D721Med (cell line): ENCODE measurements around the gene EXOC3L2.

Experiments
- DNase-seq: peaks from one replicate; pipeline ENCODE4 v3.0.0; 2011; ENCODE audit warnings: low spot score; ENCODE audit not compliant: insufficient read length
- FAIRE-seq: peaks from 2 replicates; lab custom pipeline; 2011; peaks lifted over from hg19 to GRCh38; lab: Jason Lieb, UNC
- TF ChIP-seq, protein P1 (sequence below): IDR thresholded peaks from 2 replicates; pipeline ENCODE4 v1.5.1; 2012; ENCODE audit warnings: mild to moderate bottlenecking, control low read depth; ENCODE audit not compliant: insufficient read depth; ENCODE audit errors: missing control alignments

Gene EXOC3L2

DNA sequence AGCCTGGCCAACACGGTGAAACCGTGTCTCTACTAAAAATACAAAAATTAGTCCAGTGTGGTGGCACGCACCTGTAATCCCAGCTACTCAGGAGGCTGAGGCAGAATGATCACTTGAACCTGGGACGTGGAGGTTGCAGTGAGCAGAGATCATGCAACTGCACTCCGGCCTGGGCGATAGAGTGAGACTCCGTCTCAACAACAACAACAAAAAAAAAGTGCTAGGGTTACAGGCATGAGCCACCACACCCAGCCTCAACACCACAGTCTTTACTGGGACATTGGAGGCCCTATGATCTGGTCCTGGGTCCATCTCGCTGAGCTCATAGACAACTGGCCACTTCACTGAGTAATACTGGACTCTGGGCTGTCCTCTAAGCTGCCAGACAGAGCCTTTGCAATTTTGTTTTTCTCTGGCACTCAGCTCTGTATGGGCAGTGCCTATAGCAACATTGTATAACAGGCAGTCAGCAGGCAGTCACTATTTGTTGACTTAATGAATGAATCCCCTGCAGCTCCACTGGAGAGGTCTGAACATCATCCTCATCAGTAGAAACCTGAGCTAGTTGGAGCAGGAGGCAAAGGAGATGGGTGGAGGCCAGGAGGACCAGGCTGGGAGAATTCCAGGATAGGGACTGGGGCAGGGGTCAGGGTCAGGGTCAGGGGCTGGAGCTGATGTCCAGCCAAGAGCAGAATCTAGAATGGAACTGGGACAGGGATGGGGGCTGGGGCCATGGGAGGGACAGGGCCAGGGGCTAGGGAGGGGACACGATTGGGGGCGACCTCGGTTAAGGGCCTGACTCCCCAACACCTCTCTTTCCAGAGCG, 58.5 kb downstream of the EXOC3L2 start:
- FAIRE-seq = no peak
- DNase-seq = no peak
- TF ChIP-seq, protein P1, sequence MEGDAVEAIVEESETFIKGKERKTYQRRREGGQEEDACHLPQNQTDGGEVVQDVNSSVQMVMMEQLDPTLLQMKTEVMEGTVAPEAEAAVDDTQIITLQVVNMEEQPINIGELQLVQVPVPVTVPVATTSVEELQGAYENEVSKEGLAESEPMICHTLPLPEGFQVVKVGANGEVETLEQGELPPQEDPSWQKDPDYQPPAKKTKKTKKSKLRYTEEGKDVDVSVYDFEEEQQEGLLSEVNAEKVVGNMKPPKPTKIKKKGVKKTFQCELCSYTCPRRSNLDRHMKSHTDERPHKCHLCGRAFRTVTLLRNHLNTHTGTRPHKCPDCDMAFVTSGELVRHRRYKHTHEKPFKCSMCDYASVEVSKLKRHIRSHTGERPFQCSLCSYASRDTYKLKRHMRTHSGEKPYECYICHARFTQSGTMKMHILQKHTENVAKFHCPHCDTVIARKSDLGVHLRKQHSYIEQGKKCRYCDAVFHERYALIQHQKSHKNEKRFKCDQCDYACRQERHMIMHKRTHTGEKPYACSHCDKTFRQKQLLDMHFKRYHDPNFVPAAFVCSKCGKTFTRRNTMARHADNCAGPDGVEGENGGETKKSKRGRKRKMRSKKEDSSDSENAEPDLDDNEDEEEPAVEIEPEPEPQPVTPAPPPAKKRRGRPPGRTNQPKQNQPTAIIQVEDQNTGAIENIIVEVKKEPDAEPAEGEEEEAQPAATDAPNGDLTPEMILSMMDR = no peak

DNA sequence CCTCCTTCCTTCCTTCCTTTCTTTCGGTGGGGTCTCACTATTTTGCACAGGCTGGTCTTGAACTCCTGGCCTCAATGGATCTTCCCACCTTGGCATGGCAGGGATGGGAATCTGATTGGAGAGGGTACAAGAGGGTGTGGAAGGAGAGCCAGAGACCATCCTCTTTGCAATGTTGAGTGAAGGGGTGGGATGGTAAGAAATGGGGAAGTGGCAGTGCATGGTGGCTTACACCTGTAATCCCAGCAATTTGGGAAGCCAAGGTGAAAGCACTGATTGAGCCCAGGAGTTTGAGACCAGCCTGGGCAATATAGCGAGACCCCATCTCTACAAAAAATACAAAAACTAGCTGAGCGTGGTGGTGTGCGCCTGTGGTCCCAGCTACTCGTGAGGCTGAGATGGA, 61.1 kb downstream of the EXOC3L2 start:
- DNase-seq = no peak
- TF ChIP-seq, protein P1 = no peak
- no peak for FAIRE-seq

DNA sequence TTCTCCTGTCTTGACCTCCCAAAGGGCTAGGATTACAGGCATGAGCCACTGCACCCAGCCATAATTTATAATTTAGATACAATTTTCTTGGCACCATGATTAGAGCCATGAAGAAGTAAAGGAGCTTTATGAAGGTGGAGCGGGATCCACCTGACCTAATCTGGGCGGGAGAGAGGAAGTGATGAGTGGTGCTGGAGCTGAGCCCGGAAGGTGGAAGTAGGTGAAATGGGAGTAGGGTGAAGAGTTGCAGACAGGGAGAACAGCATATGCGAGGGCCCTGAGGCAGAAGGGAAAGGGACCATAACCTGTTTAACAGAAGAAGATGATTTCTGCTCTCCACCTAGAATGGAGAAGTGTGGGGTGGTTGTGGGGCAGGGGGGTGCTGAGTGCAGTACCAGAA, 62.4 kb downstream of the EXOC3L2 start:
- TF ChIP-seq, protein P1 = no peak
- DNase-seq (no peak), FAIRE-seq (no peak)

DNA sequence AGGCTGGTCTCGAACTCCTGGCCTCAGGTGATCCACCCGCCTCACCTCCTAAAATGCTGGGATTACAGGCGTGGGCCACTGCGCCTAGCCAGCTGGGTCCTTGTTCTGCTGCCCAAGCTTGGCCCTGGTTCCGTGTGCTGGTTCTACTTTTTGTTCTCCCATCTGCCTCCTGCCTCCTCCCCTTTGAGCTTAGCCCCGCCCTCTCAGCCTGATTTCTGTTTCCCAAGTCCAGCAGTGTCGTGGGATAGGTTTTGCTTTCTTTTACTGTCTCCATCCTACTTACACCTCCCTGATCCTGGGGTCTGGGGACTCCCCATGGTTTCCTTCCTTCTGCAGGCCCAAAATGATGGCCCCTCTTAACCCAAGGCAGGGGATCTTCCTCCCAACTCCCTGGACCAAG, 64.3 kb downstream of the EXOC3L2 start:
- TF ChIP-seq, protein P1 = no peak
- no peak for FAIRE-seq
- DNase-seq = no peak

DNA sequence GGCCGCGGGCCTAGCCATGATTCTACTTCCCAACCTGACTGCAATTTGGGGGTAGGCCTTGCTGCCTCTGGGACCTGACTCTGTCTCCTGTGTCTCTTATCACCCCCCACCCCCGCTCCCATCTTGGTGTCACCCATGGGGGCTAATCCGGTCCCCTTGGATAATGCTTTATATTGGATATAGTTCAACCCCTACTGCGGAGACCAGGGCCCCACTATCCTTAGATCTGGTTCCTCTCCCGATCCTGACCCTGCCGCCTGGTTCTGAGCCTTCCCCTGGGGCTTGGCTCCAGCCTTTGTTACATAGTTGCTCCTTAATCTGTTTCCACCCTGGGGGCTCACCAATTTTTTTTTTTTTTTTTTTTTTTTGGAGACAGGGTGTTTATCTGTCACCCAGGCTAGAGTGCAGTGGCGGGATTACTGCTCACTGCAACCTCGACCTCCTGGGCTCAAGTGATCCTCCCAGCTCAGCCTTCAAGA, 65.3 kb downstream of the EXOC3L2 start:
- DNase-seq (no peak), FAIRE-seq (no peak)
- TF ChIP-seq, protein P1 = no peak

DNA sequence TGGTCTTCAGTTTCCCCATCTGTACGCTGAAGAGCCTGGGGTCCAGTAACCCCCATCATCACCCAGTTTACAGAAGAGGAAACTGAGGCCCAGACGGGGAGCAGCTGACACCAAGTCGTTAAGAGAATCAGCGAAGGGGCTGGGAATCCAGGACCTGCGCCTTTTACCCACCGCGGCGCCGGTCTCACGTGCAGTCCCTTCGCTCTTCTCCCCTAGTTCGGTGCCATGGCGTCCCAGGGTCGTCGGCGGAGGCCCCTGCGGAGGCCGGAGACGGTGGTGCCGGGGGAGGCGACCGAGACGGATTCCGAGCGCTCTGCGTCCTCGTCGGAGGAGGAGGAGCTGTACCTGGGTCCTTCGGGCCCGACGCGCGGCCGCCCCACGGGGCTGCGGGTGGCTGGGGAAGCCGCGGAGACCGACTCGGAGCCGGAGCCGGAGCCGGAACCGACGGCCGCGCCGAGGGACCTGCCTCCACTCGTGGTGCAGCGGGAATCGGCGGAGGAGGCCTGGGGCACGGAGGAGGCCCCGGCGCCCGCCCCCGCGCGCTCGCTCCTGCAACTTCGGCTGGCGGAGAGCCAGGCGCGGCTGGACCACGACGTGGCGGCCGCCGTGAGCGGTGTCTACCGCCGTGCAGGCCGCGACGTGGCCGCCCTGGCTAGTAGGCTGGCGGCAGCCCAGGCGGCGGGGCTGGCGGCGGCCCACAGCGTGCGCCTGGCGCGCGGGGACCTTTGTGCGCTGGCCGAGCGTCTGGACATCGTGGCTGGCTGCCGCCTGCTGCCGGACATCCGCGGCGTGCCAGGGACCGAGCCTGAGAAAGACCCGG, 65.9 kb downstream of the EXOC3L2 start:
- TF ChIP-seq, protein P1 = no peak
- no peak for DNase-seq

More for the DNA sequence above, 65.9 kb downstream of the EXOC3L2 start:
- no peak for FAIRE-seq
